Esophagus squamous epithelium (tissue), 4 donors: Measurements from ENCODE around the gene RGN.

Experiments used
- CTCF ChIP-seq, 6 experiments: fragments of 450-650 bp in 4 of 6; fragments of 200-600 bp in 2 of 6; sonication (generic) in 2 of 6; IDR thresholded peaks; one replicate each; pipeline ENCODE4 v1.5.1; 2016 to 2019; ENCODE audit warnings: antibody characterized with exemption in 6 of 6, mild to moderate bottlenecking in 4 of 6, moderate library complexity in 4 of 6
- POLR2A ChIP-seq, 4 donors: fragments of 450-650 bp; IDR thresholded peaks; one replicate each; pipeline ENCODE4 v1.6.1; 2017; ENCODE audit warnings: antibody characterized with exemption in 4 of 4, mild to moderate bottlenecking in 4 of 4, moderate library complexity in 3 of 4

GRCh38 chrX:47030339-47030738, 47.9 kb upstream of the RGN start:
- TF ChIP-seq CTCF (IDR thresholded peaks at IDR 0.05) (peak in 5 of 6 experiments; percentile 40 to 54 (median 45)), POLR2A (IDR thresholded peaks at IDR 0.05) (no peak)
